Calu3 (cell line): ENCODE results near the gene CCSER1. TPM values are rescaled to one million over a fixed set of nuclear protein-coding genes. Genes with fewer than 3 reads are reported as not detected.
A peak's percentile ranks its signal among the peaks of the same experiment; 100 is the strongest.
"Not testable (repeated sequence)": the region's sequence is repeated elsewhere in the genome, so short reads cannot be mapped to it uniquely, and the experiment has no call there.

Experiments
- BruUV-seq: library from RNA; stranded (reverse); fragments of 400-500 nt; replicated peaks from 2 replicates; lab custom pipeline; 2021; lab: Mats Ljungman, UMichigan
- CTCF ChIA-PET: fragments of 300-600 bp; sonication (Branson Sonifier 250); formaldehyde crosslinking; loops from one replicate; lab custom pipeline; 2022; ENCODE audit warnings: antibody characterized with exemption; lab: Charles Lee
- DNase-seq: peaks from one replicate; pipeline ENCODE4 v3.0.0; 2022
- H3K27ac Mint-ChIP-seq: one replicate; pipeline ENCODE4 v1.8.0; 2022; ENCODE audit warnings: mixed read lengths; ENCODE audit not compliant: unreplicated experiment
- H3K27me3 Mint-ChIP-seq: one replicate; pipeline ENCODE4 v1.8.0; 2022; ENCODE audit warnings: mixed read lengths; ENCODE audit not compliant: unreplicated experiment
- H3K36me3 Mint-ChIP-seq: one replicate; pipeline ENCODE4 v1.8.0; 2022; ENCODE audit warnings: mild to moderate bottlenecking, moderate library complexity, mixed read lengths; ENCODE audit not compliant: insufficient read depth, unreplicated experiment
- H3K4me1 Mint-ChIP-seq: one replicate; pipeline ENCODE4 v1.8.0; 2022; ENCODE audit warnings: mild to moderate bottlenecking, low read depth, mixed read lengths; ENCODE audit not compliant: unreplicated experiment
- H3K4me3 Mint-ChIP-seq: one replicate; pipeline ENCODE4 v1.8.0; 2022; ENCODE audit warnings: mild to moderate bottlenecking, low read depth, moderate library complexity, mixed read lengths; ENCODE audit not compliant: unreplicated experiment
- H3K9me3 Mint-ChIP-seq: one replicate; pipeline ENCODE4 v1.8.0; 2022; ENCODE audit warnings: low read depth, mixed read lengths; ENCODE audit not compliant: unreplicated experiment
- CTCF ChIP-seq: fragments of 200-600 bp; IDR thresholded peaks from one replicate; pipeline ENCODE4 v1.8.0; 2022; ENCODE audit warnings: antibody characterized with exemption; ENCODE audit not compliant: unreplicated experiment
- intact Hi-C: fragments of 100-400 bp; cut with micrococcal nuclease; formaldehyde crosslinking; loops from one replicate; pipeline ENCODE4 v1.10.0; 2022; ENCODE audit not compliant: unreplicated experiment
- total RNA-seq: library from RNA; stranded (reverse); gene quantifications from 2 replicates; pipeline ENCODE4 v1.2.3, GENCODE V29; 2022

CCSER1 gene
- total RNA-seq, 1 experiment from 2014 or later, result 6.2 TPM

GRCh38 chr4:91092398-91092980, 965.3 kb downstream of the CCSER1 start:
- TF ChIP-seq CTCF, result no peak
- Mint-ChIP-seq H3K36me3 (no peaks in the 10 kb centered on the region), H3K9me3 (no peaks in the 10 kb centered on the region), H3K27ac (no peak overlapping the region), H3K27me3 (no peaks in the 10 kb centered on the region), H3K4me3 (no peak overlapping the region), H3K4me1 (no peaks in the 10 kb centered on the region)
- intact Hi-C loops, result loop anchor here (1.0 to 10.0 kb wide), 2 partner anchors 288 to 673 kb away; no protein-coding TSS in a partner anchor
- no TSS peak for BruUV-seq
- peak; percentile 23 for DNase-seq
- CTCF ChIA-PET, result interaction anchor here (0.6 to 1.8 kb wide), 4 partner anchors 146 to 674 kb away, joined by 3 to 21 read pairs (median 6); no protein-coding TSS in a partner anchor

- BruUV-seq, H3K36me3 Mint-ChIP-seq, H3K9me3 Mint-ChIP-seq, H3K4me1 Mint-ChIP-seq, H3K27me3 Mint-ChIP-seq, H3K4me3 Mint-ChIP-seq, H3K27ac Mint-ChIP-seq, CTCF ChIA-PET, DNase-seq: not testable (repeated sequence)
- intact Hi-C loops, result loop anchor here (10.0 kb wide), 1 partner anchor 289 kb away; no protein-coding TSS in a partner anchor
Measured at GRCh38 chr4:91094220-91094619, 967.0 kb downstream of the CCSER1 start.

- Mint-ChIP-seq H3K36me3 (no peaks in the 10 kb centered on the region), H3K4me1 (no peaks in the 10 kb centered on the region), H3K4me3 (no peak overlapping the region), H3K9me3 (no peaks in the 10 kb centered on the region), H3K27ac (no peak overlapping the region), H3K27me3 (no peaks in the 10 kb centered on the region)
- CTCF ChIA-PET, result no interaction called here
- no TSS peak for BruUV-seq
- intact Hi-C loops, result loop anchor here (10.0 kb wide), 1 partner anchor 295 kb away; no protein-coding TSS in a partner anchor
- no peak for TF ChIP-seq CTCF
- no peak for DNase-seq
Measured at GRCh38 chr4:91099666-91100065, 972.5 kb downstream of the CCSER1 start.

GRCh38 chr4:91108751-91109150, 981.6 kb downstream of the CCSER1 start:
- intact Hi-C loops, result no loop called here
- BruUV-seq, result no TSS peak
- H3K9me3 Mint-ChIP-seq, result no peaks in the 10 kb centered on the region
- no peak for DNase-seq
- no peaks in the 10 kb centered on the region for H3K4me1 Mint-ChIP-seq
- no peak for TF ChIP-seq CTCF
- CTCF ChIA-PET, result no interaction called here
- no peaks in the 10 kb centered on the region for H3K27me3 Mint-ChIP-seq
- no peak overlapping the region for H3K4me3 Mint-ChIP-seq
- no peak overlapping the region for H3K27ac Mint-ChIP-seq
- no peaks in the 10 kb centered on the region for H3K36me3 Mint-ChIP-seq

- BruUV-seq, result no TSS peak
- Mint-ChIP-seq H3K27me3 (no peaks in the 10 kb centered on the region), H3K4me3 (no peak overlapping the region), H3K36me3 (no peaks in the 10 kb centered on the region), H3K9me3 (no peaks in the 10 kb centered on the region), H3K27ac (no peak overlapping the region), H3K4me1 (no peaks in the 10 kb centered on the region)
- TF ChIP-seq CTCF, result no peak
- no peak for DNase-seq
- intact Hi-C loops, result loop anchor here (5.0 kb wide), 1 partner anchor 1186 kb away; no protein-coding TSS in a partner anchor
- CTCF ChIA-PET, result no interaction called here
Measured at GRCh38 chr4:91111556-91111955, 984.4 kb downstream of the CCSER1 start.
